Activated gamma-delta T cell treated with anti-CD3 and anti-CD28 coated beads, Interleukin-2, amount 50 U/mL, for 16 hours (primary cell): ENCODE results near the gene EGR1.
"Not testable (repeated sequence)": the region's sequence is repeated elsewhere in the genome, so short reads cannot be mapped to it uniquely, and the experiment has no call there.

Experiments used
- DNase-seq: peaks from one replicate; pipeline ENCODE4 v3.0.0-alpha.2; 2020; ENCODE audit warnings: low read depth

Gene EGR1

GRCh38 chr5:138469540-138470321, 4.5 kb downstream of the EGR1 start:
- DNase-seq, result no peak

DNA sequence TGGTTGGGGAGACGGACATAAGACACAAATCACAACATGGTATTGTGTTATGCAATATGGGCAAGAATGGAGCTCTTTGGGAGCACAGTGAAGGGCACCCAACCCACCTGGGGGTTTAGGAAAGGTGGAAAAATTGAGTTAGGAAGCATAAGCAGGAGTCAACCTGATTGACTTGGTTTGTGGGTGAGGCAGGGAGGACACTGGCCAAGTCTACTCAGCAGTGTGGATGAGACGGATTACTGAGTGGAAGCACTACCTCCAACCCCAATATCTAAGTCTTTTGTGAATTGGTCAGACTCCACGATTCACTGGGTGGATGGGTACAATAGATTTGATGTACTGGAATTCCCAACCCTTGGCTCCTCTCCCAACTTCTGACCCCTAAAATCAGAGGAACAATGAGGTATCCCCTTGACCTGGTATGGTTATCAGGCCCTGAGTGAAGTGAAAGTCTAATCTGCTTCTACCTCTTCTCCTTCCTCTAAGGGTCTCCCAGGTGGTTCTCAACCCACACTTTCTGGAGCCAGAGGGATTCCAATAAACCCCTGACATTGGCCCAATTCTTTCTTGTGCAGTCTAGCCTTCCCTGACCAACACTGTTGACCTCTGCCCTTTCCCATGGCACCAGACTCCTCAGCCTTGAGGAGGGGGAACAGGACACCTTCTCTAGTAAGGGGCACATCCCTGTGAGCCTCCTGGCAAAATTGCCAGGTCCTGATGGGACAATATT, 5.2 kb downstream of the EGR1 start:
- no peak for DNase-seq

DNA sequence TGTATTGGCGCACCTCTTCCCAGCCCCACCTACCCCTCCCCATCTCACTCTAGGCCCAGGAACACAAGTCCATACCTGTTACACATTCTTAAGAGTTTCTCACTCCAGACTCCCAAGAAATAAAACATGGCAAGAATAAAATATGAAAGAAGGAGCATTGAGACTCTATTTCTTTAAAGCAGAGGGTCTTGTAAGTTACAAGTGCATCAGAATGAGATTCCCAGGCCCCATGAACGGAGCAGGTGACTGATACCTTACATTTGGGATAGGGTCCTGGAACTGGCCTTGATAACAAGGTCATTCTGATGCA, 5.7 kb downstream of the EGR1 start:
- DNase-seq, result no peak

- no peak for DNase-seq
Observed at GRCh38 chr5:138472353-138472752, 7.1 kb downstream of the EGR1 start.

GRCh38 chr5:138473151-138473550, 7.9 kb downstream of the EGR1 start:
- DNase-seq, result not testable (repeated sequence)

- no peak for DNase-seq
Observed at GRCh38 chr5:138476918-138477317, 11.6 kb downstream of the EGR1 start.

DNA sequence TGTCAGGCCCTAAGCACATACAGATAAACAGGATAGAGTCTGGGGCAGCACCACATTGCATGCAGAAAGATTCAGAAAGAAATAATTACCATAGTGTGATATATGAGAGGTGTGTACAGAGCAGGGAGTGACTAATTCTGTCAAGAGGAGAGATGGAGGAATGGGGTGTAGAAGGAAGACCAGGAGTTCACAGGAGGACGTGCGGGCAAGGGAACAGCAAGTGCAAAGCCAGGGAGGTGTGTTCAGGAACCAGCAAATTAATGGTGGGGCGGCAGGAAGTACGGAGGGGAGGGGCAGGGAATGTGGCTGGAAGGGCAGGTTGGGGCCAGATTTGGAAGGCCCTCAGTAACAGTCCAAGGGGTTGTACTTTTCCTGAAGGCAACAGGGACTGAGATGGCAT, 17.4 kb downstream of the EGR1 start:
- no peak for DNase-seq

- no peak for DNase-seq
Observed at GRCh38 chr5:138488481-138488945, 23.2 kb downstream of the EGR1 start.

GRCh38 chr5:138489683-138490061, 24.4 kb downstream of the EGR1 start:
- no peak for DNase-seq

GRCh38 chr5:138490648-138491283, 25.5 kb downstream of the EGR1 start:
- DNase-seq, result no peak

- no peak for DNase-seq
Observed at GRCh38 chr5:138491284-138491648, 26.0 kb downstream of the EGR1 start.

DNA sequence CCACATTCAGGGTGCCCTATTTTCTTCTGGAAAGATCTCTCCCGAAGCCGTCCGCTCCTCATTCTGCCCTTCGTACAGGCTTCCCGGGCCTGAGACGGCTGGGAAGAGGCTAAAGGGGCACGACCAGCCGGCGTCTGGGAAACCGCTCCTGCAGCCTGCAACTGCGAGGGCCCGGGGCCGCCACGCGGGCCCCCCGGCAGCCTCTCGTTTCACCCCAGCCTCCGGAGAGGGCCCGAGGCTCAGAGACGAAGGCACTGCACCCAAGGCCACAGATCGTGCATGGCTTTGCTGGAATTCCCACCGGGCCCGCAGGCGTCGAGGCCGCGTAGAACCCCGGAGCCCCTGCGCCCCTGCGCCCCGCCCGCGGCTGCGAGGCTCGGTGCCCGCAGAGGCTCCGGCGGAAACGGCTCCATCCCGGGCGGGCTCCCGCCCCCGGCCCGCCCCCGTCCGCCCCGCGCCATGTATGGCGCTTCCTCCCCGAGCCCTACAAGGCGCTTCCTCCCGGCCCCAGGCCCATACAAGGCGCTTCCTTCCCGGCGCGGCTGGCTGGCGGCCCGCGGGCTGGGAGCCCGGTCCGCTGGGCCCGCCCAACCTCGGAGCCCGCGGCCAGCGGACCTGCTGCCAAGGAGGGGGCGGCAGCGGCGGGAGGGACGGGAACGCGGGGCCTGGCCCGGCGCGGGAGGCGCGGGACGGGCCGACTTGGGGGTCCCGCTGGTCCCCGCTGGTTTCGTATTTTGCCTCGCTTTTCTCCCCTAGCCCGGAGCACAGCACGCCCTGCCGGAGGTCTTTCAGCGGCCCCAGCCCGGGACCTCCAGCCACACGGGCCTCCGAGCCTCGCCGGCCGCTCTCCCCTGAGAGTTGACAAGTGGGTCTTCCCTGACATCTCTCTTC, 26.6 kb downstream of the EGR1 start:
- peak; percentile 73 for DNase-seq

GRCh38 chr5:138492560-138493045, 27.3 kb downstream of the EGR1 start:
- DNase-seq, result no peak

GRCh38 chr5:138495351-138495750, 30.1 kb downstream of the EGR1 start:
- no peak for DNase-seq

DNA sequence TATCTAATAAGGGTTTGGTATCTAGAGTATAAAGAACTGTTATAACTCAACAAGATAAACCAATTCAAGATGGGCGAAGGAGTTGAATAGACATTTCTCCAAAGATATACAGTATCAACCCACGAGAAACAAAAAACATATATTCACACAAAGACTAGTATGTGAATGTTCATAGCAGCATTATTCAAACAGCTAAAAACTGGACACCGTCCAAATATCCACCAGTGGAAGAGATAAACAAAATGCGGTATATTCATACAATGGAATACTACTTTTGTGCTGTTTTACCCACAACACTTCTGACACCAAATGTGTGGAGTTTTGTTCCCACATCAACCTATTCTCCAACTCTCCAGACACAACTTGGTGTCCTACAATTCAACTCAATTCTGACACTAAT, 33.1 kb downstream of the EGR1 start:
- DNase-seq, result no peak

- DNase-seq, result no peak
Observed at GRCh38 chr5:138502121-138502520, 36.8 kb downstream of the EGR1 start.

DNA sequence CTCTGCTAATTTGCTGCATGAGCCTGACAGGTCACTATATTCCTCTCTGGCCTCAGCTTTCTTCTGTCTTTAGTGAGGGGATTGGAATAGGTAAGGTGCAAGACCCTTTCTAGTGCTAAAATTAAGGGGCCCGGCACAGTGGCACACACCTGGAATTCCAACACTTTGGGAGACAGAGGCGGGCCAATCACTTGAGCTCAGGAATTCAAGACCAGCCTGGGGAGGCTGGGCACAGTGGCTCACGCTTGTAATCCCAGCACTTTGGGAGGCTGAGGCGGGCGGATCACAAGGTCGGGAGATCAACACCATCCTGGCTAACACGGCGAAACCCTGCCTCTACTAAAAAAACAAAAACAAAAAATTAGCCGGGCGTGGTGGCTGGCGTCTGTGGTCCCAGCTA, 37.2 kb downstream of the EGR1 start:
- no peak for DNase-seq

GRCh38 chr5:138503487-138504270, 38.4 kb downstream of the EGR1 start:
- no peak for DNase-seq

- no peak for DNase-seq
Observed at GRCh38 chr5:138504799-138505198, 39.5 kb downstream of the EGR1 start.

- DNase-seq, result no peak
Observed at GRCh38 chr5:138506370-138507306, 41.4 kb downstream of the EGR1 start.
